Stomach (tissue), 9 donors: ENCODE results near the gene RFX4. TPM values are rescaled to one million over a fixed set of nuclear protein-coding genes. Genes with fewer than 3 reads are reported as not detected.

ENCODE experiments used
- DNase-seq, 2 donors: peaks; one replicate each; pipeline versions ENCODE4 v3.0.0 to v3.0.0-alpha.2; 2013 to 2019
- H3K27ac ChIP-seq, 5 donors: fragments of 200-600 bp in 4 of 5; sonication (generic) in 4 of 5; one replicate each; pipeline ENCODE4 v1.5.1; 2013 to 2019; ENCODE audit warnings: mild to moderate bottlenecking in 1 of 5, moderate library complexity in 1 of 5
- H3K27me3 ChIP-seq, 3 donors: fragments of 200-600 bp; sonication (generic); one replicate each; pipeline ENCODE4 v1.5.1; 2017 to 2019; ENCODE audit warnings: mixed run types in 1 of 3
- H3K36me3 ChIP-seq, 4 donors: fragments of 200-600 bp; sonication (generic); 1 replicate in 3 of 4; 2 replicates in 1 of 4; pipeline ENCODE4 v1.5.1; 2016 to 2019
- H3K4me1 ChIP-seq, 4 donors: fragments of 200-600 bp; sonication (generic); one replicate each; pipeline ENCODE4 v1.5.1; 2016 to 2019
- H3K4me3 ChIP-seq, 4 donors: fragments of 200-600 bp; sonication (generic) in 3 of 4; one replicate each; pipeline ENCODE4 v1.5.1; 2016 to 2019; ENCODE audit warnings: mild to moderate bottlenecking in 1 of 4
- H3K9me3 ChIP-seq, 4 donors: fragments of 200-600 bp; sonication (generic); one replicate each; pipeline ENCODE4 v1.5.1; 2016 to 2019
- EP300 ChIP-seq: sonication (generic); formaldehyde crosslinking; IDR thresholded peaks from one replicate; pipeline ENCODE4 v1.6.1; 2017; ENCODE audit warnings: antibody characterized with exemption
- POLR2A ChIP-seq, 4 donors: fragments of 450-650 bp; IDR thresholded peaks; one replicate each; pipeline ENCODE4 v1.6.1; 2016; ENCODE audit warnings: antibody characterized with exemption in 4 of 4, control low read depth in 2 of 4, mild to moderate bottlenecking in 1 of 4, moderate library complexity in 1 of 4
- POLR2AphosphoS5 ChIP-seq, 3 donors: sonication (generic); formaldehyde crosslinking; IDR thresholded peaks; one replicate each; pipeline ENCODE4 v1.6.1; 2016; ENCODE audit warnings: antibody characterized with exemption in 3 of 3
- WGBS, 5 donors: extraction: QIAGEN DNeasy Blood & Tissue Kit in 3 of 5; methylation state at CpG; one replicate each; pipeline versions ENCODE4 v1.1.5 to v1.1.7; 2013 to 2018; 5-methylcytosine and 5-hydroxymethylcytosine counted together
- intact Hi-C: fragments of 100-400 bp; cut with DNase I; formaldehyde crosslinking; loops from one replicate; pipeline ENCODE4 v1.15.1; 2023; ENCODE audit warnings: low total_unique reads
- polyA plus RNA-seq, 3 donors: library from polyadenylated mRNA; stranded (reverse); fragments of 200-250 nt; gene quantifications; one replicate each; pipeline ENCODE4 v1.2.3, GENCODE V29; 2013
- total RNA-seq, 5 donors: library from RNA; depleted of rRNA; stranded (reverse); fragments of >200 nt; gene quantifications; one replicate each; pipeline versions ENCODE4 v1.1.0 to v1.2.3, GENCODE V29; 2014 to 2016
- TF ChIP-seq, protein P1 (sequence below), 7 experiments: fragments of 450-650 bp in 4 of 7; fragments of 200-600 bp in 3 of 7; sonication (generic) in 3 of 7; IDR thresholded peaks; one replicate each; pipeline ENCODE4 v1.5.1; 2016 to 2019; ENCODE audit warnings: antibody characterized with exemption in 7 of 7, control low read depth in 2 of 7, mild to moderate bottlenecking in 1 of 7
- donor health status: healthy with polysubstance abuse.
- donor health status: Bipolar disorder and iron deficiency.
- donor health status: healthy.

Gene RFX4
- total and polyA plus RNA-seq, 8 donors: not detected

DNA sequence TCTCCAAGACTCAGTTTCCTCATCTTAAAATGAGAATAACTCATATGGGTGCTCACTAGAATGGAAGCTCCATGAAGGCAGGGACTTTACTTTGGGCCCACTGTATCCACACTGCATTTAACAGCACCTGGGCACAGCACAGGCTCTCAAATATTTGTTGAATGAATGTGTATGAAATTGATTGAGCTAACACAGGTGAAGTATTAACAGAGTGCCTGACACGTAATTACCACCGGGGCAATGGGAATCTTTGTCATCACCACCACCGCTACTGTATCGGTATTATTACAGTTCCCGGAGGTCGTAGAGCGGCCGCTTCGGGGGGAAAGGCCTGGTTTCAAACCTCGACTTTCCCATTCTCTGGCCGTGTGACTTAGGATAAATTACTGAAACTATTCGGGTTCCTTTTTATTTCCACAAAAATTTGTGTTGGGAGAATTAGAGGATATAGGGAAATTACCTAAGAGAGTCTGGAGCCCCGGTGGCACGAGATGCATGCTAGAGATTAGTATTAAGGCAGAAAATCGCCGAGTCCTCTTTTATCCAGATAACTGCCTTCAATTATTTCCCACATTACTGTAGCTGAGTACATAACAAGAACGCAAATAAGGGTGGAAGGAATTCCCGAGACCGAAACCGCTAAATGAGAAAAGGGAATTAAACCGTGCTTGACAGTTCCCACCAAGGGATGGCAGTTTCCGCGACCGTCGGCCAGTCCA, 190.6 kb downstream of the RFX4 start:
- H3K4me1 ChIP-seq: peaks cover 10 to 31% (median 23%) of the 10 kb centered on the region in 4 donors
- peak in 1 of 2 donors; percentile 23 for DNase-seq
- no peaks in the 10 kb centered on the region for H3K27me3 ChIP-seq
- peak overlapping the region; percentile 92 to 96 (median 93) for H3K27ac ChIP-seq
- WGBS, 5 donors: 36 to 42% (median 37%) methylated on average over 25 of the region's 25 CpGs
- H3K4me3 ChIP-seq: peak overlapping the region; percentile 84 to 92 (median 86)
- TF ChIP-seq, protein P1, sequence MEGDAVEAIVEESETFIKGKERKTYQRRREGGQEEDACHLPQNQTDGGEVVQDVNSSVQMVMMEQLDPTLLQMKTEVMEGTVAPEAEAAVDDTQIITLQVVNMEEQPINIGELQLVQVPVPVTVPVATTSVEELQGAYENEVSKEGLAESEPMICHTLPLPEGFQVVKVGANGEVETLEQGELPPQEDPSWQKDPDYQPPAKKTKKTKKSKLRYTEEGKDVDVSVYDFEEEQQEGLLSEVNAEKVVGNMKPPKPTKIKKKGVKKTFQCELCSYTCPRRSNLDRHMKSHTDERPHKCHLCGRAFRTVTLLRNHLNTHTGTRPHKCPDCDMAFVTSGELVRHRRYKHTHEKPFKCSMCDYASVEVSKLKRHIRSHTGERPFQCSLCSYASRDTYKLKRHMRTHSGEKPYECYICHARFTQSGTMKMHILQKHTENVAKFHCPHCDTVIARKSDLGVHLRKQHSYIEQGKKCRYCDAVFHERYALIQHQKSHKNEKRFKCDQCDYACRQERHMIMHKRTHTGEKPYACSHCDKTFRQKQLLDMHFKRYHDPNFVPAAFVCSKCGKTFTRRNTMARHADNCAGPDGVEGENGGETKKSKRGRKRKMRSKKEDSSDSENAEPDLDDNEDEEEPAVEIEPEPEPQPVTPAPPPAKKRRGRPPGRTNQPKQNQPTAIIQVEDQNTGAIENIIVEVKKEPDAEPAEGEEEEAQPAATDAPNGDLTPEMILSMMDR (IDR thresholded peaks at IDR 0.05): no peak
- TF ChIP-seq EP300: no peak
- no peak for TF ChIP-seq POLR2AphosphoS5 (IDR thresholded peaks at IDR 0.05)
- H3K9me3 ChIP-seq: no peaks in the 10 kb centered on the region
- intact Hi-C loops: no loop called here
- no peaks in the 10 kb centered on the region for H3K36me3 ChIP-seq

DNA sequence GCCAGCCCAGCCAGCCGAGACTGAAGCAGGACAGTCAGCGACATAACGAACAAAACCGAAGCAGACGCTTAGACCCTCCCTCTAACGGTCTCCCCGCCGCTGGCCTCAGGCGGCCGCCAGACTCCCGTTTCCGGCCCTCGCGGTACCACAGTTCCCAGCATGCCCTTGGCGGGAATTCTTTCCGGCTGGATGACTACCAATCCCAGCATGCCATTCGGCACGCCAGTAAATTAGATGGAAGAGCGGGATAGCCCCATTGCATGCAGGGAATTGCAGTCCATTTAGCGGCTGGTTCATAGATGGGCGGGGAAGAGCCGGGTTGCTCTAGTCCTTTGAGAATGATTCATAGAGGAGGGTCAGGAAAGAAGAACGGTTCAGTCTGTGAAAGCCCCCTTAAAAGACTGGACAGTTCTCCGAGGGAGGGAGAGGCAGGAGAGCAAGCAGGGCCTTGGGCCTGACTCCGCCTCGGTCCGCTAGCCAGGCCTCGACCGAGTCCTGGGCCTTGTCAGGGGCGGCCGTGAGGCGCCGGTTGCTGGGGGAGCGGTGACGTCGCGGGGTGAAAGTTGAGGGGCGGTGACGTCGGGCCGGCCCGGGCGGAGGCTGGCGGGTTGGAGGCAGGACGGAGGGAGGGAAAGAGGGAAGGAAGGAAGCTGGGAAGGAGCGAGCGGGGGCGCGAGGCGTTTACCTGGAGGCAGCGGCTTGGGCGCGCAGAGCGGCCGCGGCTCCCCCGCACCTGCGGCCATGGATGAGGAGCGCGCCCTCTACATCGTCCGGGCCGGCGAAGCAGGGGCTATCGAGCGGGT, 191.4 kb downstream of the RFX4 start, which contains the start of gene RIC8B:
TSS of gene RIC8B (plus strand) at position 678 of the 803 bp plus-strand sequence. CDS start at position 742, 64 bp downstream.
- Histone ChIP-seq H3K27me3 (no peaks in the 10 kb centered on the region), H3K36me3 (no peaks in the 10 kb centered on the region), H3K27ac (peak within 1 kb of the TSS; percentile 92 to 96 (median 93)), H3K9me3 (no peaks in the 10 kb centered on the region), H3K4me1 (peaks cover 10 to 37% (median 27%) of the 10 kb centered on the region in 4 donors), H3K4me3 (peak within 1 kb of the TSS; percentile 84 to 92 (median 86))
- intact Hi-C loops: no loop called here
- TF ChIP-seq, protein P1 (IDR thresholded peaks at IDR 0.05): peak in 1 of 7 experiments; percentile 8
- TF ChIP-seq POLR2AphosphoS5 (IDR thresholded peaks at IDR 0.05) (peak; percentile 76 to 98 (median 93)), POLR2A (IDR thresholded peaks at IDR 0.05) (peak in 2 of 4 donors; percentile 19 to 35), EP300 (no peak)
- DNase-seq: peak; percentile 95 to 99
- WGBS, 5 donors: 0 to 1% (median 0%) methylated on average over 52 to 66 of the region's 66 CpGs

DNA sequence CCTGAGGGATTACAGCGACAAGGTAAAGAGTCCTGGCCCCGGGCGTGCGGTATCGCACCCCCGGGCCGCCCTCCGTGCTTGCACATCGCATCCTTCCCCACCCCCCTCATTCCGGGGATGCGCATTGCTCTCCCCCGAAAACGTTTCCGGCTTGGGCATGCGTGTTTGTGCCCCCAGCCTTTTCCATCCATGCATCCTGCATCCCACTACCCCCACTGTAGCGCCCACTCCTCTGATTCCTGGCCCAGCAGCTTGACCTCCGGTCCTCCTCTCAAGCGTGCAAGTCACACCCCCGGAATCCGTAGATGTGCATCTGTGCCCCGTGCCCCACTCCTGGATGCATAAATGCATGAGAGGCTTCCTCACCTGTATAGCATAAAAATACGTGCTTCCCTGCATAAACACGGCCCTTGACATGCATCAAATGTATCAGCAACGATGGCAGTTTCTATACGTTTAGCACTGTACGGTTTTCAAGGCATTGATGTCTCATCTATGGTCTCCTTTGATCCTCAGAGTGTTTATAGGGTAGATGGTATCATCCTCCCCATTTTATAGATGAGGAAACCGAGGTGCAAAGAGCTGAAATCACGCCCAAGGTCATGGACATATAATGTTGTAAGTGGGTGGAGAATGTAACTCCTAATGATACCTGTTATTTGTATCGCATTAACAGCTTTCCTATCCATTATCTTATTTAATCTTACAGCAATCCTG, 192.2 kb downstream of the RFX4 start:
- TF ChIP-seq, protein P1 (IDR thresholded peaks at IDR 0.05): no peak
- TF ChIP-seq POLR2AphosphoS5 (IDR thresholded peaks at IDR 0.05) (no peak), POLR2A (IDR thresholded peaks at IDR 0.05) (no peak), EP300 (no peak)
- Histone ChIP-seq H3K4me1 (peaks cover 10 to 44% (median 31%) of the 10 kb centered on the region in 4 donors), H3K4me3 (peak overlapping the region; percentile 84 to 92 (median 86)), H3K27ac (peak overlapping the region; percentile 92 to 96 (median 93)), H3K36me3 (no peaks in the 10 kb centered on the region), H3K27me3 (no peaks in the 10 kb centered on the region), H3K9me3 (no peaks in the 10 kb centered on the region)
- DNase-seq: no peak
- intact Hi-C loops: no loop called here
- 4 to 7% (median 5%) methylated on average over 20 to 29 of the region's 29 CpGs for WGBS, 5 donors

DNA sequence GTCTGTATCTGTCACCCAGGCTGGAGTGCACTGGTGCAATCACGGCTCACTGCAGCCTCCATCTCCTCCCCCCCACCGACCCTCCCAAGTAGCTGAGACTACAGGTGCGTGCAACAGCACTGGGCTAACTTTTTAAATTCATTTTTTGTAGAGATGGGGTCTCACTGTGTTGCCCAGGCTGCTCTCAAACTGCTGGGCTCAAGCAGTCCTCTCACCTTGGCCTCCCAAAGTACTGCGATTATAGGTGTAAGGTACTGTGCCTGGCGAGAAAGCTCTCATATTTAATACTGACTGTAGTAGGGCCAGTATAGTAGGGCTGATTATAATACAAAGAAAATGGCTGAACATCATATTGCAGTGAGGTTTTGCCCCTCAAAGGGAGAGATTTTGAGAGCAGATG, 194.1 kb downstream of the RFX4 start:
- TF ChIP-seq POLR2A (IDR thresholded peaks at IDR 0.05): no peak
- TF ChIP-seq, protein P1 (IDR thresholded peaks at IDR 0.05): no peak
- TF ChIP-seq POLR2AphosphoS5 (IDR thresholded peaks at IDR 0.05): no peak
- TF ChIP-seq EP300: no peak
- WGBS, 5 donors: 94 to 99% (median 96%) methylated on average over 5 of the region's 5 CpGs
- peaks cover 10 to 52% (median 34%) of the 10 kb centered on the region in 4 donors for H3K4me1 ChIP-seq
- H3K9me3 ChIP-seq: no peaks in the 10 kb centered on the region
- DNase-seq: no peak
- no peaks in the 10 kb centered on the region for H3K36me3 ChIP-seq
- no peak overlapping the region for H3K27ac ChIP-seq
- H3K27me3 ChIP-seq: no peaks in the 10 kb centered on the region
- H3K4me3 ChIP-seq: no peak overlapping the region
- intact Hi-C loops: no loop called here
